NCI-H82 treated with DMSO at 0.1 percent for 48 hours (cell line): Measurements from ENCODE around the gene RNF5.
A peak's percentile ranks its signal among the peaks of the same experiment; 100 is the strongest.
"Not testable (repeated sequence)": the region's sequence is repeated elsewhere in the genome, so short reads cannot be mapped to it uniquely, and the experiment has no call there.

Experiments used
- DNase-seq: peaks from one replicate; lab custom pipeline; 2025; ENCODE audit not compliant: unreplicated experiment; lab: John Stamatoyannopoulos, UW

The RNF5 gene

DNA sequence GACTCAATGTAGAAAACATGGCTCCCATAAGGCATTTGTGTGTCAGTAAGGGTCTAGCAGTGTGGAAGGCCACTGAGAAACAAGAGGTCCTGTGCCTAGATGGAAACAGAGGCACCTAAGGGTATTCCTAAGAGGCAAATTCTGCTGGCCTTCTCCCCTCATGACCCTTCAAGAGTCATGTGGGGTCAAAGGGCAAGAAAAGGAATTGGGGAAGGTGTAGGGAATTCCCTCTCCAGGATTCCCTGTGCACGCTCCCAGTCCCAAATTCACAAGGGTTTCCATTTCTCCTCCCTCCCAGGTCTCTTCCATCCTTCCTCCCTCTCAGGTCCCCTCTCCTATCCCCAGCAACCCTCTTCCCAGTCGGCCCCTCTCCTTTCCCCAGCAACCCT lies 2.9 kb upstream of the RNF5 start:
- DNase-seq: no peak

DNA sequence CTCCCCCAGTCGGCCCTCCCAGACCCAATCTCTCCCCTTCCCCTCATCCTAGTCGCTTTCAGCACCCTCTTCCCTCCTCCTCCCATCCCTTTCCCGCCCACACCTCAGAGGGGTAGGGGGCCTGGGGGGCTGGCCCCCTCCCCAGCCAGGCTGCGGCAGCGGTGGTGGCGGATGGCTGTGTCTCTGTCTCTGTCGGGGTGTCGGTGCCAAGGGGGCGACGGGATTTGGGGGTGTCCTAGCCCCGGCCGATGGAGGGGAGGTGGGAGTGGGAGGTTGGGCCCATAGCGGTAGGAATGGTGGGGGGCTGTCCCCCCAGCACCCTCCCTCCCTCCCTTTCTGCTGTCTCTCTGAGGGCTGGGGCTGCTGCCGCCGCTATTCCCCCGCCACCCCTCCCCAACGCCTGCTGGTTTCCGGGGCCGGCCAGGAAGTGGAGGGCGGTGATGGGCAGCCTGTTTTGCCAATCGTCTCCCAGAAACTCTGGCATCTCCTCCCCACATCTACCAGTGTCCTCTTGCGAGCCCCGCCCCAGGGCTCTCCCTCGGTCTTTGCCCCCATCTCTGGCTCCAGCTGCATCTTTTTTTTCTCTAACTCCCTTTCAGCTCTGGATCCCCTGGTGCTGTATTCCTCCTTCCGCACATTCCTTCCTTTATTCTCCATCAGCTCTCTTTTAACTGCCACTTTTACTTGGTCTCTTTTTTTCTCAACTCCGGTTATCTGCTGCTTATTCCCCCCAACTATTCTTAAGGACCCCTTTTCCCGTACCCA lies 2.3 kb upstream of the RNF5 start, which contains the start of gene AGPAT1:
TSS of gene AGPAT1 (minus strand) at position 374 of the 765 bp plus-strand sequence. CDS start 4,588 bp downstream, outside the sequence.
- peak; percentile 89 for DNase-seq

GRCh38 chr6:32176476-32177182 lies 1.6 kb upstream of the RNF5 start:
- DNase-seq: peak; percentile 78

GRCh38 chr6:32177183-32177787 lies 920 bp upstream of the RNF5 start:
- DNase-seq: peak; percentile 88

- DNase-seq: no peak
Observed at GRCh38 chr6:32178547-32179440, 589 bp downstream of the RNF5 start.

- DNase-seq: no peak
Observed at GRCh38 chr6:32179766-32180405, 1.7 kb downstream of the RNF5 start.

GRCh38 chr6:32181148-32181702 lies 3.0 kb downstream of the RNF5 start:
- no peak for DNase-seq

DNA sequence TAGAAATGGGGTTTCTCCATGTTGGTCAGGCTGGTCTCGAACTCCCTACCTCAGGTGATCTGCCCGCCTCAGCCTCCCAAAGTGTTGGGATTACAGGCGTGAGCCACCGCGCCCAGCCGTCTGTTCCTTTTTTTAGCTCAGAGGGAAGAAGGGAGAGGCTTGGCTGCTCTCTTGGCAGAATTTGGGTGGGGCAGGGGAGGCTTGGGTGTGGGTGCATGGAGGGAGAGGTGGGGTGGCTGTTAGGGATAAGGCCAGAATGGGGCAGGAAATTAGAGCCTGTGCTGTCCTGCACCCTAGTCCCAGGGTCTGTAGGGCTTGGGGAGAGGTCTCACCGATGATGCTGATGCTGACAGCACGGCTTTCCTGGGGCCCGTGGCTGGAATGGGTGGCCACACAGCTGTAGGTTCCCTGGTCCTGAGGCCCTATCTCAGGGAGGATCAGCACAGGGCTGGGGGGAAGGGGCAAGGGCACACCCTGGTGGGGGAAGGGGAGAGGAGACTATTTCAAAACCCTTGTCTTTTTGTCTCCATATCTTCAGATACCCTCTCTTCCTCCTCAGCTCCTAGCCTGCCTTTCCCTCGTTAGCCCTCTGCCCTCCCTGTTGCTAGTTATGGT lies 3.8 kb downstream of the RNF5 start:
- DNase-seq: no peak

DNA sequence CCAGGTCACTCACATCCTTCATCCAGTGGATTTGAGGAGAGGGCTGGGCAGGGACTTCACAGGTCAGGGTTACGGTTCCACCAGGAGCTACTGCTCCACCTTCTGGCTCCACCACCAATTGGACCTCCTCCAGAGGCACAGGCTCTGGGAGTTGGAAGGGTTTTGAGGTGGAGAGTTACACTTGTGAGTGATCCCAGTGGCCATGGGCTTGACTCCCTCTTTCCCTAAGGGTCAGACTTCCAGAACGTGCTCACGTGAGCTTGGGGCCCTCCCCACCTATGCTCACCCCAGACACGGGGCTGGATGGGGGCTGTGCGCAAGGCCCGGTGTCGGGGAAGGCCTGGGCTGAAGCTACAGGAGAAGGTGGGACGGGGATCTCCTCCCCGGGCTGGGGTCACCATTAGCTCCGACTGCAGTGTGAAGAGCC lies 4.4 kb downstream of the RNF5 start:
- no peak for DNase-seq

DNA sequence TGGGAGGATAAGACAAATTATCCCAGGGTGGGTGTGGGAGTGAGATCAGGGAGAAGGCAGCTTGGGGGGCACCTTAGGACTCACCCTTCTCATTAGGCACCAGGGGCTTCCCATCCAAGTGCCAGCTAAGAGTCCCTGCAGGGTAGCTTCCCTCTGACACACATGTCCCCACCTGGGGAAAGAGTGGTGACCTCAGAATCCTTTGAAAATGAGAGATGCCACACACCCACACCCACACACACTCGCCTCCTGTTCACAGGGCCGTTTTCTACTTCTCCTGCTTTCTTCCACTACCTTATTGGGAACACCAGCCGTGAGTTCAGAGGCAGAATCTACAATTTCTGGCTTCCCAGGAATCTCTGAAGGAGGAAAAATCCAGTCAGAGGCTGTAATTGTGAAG lies 4.8 kb downstream of the RNF5 start:
- no peak for DNase-seq

- DNase-seq: no peak
Observed at GRCh38 chr6:32183483-32184083, 5.4 kb downstream of the RNF5 start.

DNA sequence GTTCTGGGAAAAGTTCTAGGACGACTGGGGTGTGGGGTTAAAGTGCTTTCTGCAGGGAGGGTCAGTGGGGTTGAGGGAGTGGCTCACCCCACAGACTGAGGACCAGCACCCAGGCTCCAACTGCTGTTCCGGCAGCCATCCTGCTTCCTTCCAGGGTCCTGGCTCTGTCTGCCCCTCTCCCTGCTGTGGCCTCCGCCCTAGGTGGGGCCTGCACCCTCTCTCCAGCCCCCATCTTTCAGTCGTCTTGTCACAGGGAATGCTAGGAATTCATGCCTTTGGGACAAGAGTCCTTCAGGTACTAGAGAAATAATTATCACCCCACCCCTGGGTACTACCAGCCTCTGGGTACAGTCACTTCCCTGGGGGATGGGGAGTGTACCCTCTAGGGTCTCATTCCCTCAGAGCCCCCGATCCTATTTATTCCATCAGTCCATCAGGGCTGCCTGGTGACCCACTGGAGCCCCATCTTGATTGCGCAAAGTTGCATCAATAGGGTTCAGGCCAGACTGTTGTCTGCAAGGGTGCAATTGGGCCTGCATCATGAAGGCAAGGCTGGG lies 6.0 kb downstream of the RNF5 start, which contains the start of gene AGER:
TSS of gene AGER (minus strand) at position 170 of the 557 bp plus-strand sequence. CDS start at position 139, 31 bp downstream.
- no peak for DNase-seq

- peak; percentile 49 for DNase-seq
Observed at GRCh38 chr6:32185681-32186131, 7.5 kb downstream of the RNF5 start.

- DNase-seq: not testable (repeated sequence)
Observed at GRCh38 chr6:32186151-32186840, 8.1 kb downstream of the RNF5 start.

DNA sequence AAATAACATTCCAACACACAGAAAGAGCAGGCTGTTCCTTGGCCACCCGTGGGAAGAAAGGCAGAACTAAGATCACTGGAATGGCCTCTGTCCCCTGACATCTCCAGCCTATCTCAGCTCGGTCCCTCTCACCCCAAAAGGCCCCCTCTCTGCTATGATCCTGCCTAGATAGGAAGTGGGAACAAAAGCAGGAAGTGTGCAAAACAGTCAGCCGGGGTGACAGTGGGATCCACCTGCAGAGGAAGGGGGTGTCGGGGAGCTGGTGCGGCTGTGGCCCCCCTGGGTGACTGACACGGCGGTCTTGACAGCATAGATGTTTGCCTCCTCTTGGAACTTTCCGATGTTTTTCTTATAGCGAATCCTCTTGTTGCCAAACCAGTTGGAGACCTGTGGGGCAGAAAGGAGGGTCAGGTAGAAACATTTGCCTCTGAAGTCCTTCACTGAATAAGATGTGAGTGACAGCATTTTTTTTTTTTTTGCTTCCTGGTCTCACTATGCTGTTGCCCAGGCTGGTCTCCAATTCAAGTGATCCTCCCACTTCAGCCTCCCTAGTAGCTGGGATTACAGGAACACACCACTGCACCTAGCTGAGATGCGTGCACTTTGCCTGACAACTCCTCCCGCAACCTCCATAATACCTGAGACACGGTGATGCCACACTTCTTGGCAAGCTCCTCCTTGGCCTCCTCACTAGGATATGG lies 9.0 kb downstream of the RNF5 start:
- DNase-seq: no peak

DNA sequence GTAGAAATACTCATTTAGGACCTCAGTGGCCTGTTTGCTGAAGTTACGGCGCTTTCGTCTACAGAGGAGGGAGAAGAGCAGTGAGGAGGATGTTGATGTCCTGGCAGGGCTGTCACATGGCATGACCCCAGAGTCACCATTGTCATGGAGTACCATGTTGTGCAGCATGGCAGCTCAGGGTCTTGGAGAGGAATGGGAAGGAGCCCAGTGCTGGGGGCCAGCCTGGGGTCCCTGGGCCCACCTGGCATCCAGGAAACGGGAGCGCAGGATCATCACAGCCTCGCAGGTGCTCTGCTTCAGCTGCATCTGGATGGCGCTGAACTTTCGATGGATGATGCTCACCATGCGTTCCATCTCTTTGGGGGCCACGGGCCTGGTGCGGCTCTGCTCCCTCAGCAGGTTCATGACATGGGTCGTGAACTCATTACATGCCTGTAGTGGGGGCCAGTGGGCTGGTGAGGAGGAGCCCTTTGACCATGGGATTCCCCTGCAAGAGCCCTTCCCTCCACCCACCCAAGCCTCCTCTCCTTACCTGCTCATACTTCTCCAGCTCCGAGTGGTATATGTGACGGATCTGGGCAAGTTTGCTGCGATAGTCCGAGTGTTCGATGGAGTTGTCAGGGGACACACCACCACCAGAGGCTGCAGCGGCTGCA lies 9.6 kb downstream of the RNF5 start:
- DNase-seq: not testable (repeated sequence)
